NCI-H345 (cell line): ENCODE data around the gene PAM.

Source experiments
- DNase-seq: peaks from one replicate; lab custom pipeline; 2025; lab: John Stamatoyannopoulos, UW

PAM gene

DNA sequence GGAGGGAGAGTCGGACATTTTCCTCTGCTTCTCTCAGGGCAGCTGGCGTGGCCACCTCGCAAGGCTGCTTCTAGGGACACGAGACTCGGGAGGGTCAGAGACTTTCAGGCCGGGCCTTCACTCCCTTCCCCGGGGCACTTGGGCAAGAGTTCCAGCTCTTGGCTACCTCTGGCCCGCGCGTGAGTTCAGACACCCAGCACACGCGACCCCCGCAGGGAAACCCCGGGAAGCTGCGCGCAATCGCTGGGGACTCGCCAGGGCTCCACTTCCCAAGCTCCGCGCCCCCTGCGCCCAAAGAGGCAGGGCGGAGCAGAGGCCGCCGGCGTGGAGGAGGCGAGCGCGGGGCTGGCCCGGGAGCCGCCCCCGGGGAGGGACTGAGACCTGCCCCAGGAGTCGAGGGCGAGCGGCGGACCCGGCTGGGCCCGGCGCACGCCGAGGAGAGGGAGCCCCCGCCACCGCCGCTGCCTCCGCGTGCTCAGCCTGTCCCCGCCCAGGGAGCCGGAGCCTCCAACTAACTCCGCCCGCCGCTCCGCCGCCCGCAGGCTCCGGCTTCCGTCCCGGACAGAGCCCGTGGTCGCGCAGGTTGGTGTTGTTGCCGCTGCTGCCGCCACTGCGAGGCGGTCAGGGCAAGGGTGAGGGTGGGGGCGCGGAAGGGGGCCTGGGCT, at the start of gene PAM:
Gene PAM, plus strand, starts transcription at position 539 of the 665 bp plus-strand sequence. CDS start 110,891 bp downstream, outside the sequence.
- peak; percentile 60 for DNase-seq

DNA sequence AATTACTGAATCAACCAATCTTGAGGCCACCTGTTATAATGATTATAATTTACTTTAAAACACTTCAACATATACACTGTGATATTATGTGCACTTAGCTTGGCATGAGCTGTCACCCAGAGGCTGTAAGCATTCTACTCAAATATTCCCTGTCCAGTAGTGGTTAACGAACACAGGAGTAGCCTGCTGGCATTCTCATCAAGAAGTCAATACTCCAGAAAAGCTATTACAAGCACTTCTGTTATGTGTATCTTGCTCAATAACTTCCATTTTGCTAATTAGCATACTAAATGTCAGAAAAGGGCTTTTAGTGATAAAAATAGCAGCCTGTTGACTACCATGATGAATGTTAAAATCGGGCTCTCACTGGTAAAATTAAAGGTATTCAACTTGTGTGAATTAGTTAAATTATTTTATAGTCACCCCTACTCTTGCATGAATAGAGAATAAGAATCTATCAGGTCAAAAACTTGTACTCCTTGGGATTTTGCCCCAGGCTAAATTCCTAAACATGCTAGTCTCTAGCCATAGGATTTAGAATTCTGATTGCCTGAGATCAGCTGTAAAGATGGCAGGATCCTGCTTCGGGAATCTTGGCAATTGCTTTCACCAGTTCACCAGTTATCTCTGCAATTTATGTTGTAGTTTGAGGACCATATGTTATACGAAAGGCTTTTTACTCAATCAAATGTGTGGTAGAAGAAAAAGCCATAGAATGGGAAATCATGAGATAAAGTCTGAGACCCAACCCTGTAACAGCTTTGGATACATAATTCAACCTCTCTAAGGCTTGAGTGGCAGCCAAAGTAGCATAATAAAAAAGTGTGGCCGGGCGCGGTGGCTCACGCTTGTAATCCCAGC, 43.4 kb upstream of the PAM start:
- DNase-seq, result no peak

DNA sequence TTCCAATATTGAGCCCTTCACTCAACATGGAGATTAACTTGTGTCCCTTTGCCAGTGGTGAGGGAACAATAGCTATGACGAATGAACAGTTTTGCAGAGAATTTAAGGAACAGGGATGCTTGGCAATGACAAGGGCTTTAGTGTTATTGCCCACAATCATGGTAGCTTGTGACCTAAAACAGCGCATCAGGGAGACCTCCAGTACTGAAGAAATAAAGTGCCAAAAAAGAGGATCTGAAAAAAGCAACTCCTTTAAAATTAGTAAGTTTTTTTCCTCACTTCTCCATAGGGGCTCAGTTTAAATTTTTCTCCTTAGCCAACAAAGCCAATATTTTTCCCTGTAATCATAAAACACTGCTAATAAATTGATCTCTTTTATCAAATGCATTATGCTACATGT, 41.8 kb upstream of the PAM start:
- no peak for DNase-seq

DNA sequence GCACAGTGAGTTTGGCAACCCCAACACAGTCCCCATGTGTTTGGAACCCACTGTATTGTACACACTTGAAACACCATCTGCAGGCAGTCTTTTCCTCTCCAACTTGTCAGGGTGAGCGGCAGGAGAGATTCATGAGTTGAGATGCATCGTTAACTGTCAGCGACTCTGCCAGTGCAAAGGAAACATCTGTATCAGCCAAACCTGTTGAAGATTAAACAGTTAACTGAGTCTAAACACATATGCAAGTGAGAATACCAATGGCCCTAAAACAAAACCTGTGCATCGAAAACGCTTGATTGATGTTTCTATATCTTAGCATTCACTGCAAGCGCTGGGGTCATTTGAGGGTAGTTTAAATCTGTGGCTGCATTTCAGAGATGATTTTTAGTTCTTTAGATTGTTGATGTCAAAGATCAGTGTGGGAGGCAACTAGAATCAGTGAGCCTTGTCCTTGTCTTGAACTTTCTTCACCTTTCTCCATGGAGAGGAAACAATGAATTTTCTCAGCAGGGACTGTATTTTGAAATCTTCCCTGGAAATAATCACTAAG, 41.3 kb upstream of the PAM start:
- DNase-seq, result peak; percentile 27

DNA sequence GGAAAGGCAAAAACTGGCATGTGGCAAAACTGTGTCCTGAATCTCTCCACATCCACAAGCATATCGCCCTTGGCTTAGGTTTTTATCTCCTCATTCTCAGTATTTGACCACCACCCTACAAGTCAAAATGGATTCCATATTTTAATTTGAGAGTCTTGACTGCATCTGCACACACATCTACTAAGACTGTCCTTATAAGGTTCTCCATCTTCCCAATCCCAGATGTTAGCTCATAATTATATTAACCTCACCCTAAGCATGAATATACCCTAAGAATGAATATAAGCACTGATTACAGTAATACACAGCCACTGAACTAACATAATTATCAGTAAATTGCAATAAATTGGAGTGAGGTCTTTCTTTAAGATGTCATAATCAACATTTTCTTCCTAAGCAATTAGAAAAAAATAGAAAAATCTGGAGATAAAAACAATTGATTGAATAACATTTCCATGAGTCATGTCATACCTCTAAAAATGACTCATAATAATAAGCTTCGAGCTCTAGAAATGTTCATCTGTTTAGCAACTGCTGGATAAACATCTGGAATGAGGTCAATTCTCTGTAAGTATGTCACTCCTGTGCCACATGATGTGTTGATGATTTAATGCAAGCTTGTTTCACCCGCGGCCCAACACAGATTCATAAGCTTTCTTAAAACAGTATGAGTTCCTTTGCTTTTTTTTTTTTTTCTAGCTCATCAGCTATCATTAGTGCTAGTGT, 39.9 kb upstream of the PAM start:
- no peak for DNase-seq

DNA sequence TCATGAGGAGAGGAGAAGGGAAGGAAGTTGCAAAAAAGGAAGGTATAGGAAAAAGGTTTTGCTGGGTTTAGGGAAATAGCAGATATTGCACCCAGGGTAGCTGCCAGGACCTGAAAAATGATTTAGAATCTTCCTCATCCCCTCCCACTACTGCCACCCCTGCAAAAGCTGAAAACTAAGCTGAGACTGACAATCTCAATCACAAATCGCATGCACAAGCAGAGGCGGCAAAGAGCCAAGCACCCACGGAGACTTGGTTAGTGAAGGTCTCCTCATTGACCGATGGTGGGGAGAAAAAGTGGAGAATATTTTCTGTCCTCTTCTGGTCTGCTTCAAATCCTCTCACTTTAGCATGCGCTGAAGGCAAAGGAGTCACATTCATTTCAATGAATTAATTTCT, 39.1 kb upstream of the PAM start:
- DNase-seq, result no peak

DNA sequence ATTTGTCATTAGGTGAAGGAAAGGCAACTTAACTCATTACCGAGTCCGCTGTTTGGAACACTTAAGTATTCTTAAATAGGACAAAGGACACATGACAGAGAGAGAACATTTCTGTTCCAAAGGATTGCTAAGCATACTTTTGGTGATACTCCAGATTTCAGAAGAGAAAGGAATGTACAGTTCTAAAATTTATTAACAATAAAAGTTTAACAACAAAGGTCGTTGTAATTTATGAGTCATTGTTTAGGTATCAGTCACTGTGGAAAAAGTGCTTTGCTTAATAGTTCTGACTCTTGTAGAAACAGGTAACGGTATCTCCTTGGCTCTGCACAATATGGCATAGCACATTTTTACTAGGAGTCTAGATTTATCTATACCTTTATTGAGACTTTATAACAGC, 36.3 kb upstream of the PAM start:
- DNase-seq, result no peak

DNA sequence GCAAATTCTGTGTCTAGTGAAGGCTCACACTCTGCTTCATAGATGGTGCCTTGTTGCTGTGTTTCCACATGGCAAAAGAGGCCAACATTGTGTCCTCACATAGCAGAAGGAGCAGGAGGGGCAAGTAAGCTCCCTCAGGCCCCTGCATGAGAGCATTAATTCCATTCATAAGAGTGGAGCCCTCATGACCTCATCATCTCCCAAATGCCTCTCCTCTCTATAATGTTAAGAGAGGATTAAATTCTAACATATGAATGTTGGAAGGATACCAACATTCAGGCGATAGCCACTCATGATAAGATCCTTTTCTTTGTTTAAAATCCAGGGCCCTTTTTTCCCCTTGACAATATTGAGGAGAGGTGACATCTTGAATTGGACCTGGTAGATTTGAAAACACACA, 35.2 kb upstream of the PAM start:
- DNase-seq, result no peak

DNA sequence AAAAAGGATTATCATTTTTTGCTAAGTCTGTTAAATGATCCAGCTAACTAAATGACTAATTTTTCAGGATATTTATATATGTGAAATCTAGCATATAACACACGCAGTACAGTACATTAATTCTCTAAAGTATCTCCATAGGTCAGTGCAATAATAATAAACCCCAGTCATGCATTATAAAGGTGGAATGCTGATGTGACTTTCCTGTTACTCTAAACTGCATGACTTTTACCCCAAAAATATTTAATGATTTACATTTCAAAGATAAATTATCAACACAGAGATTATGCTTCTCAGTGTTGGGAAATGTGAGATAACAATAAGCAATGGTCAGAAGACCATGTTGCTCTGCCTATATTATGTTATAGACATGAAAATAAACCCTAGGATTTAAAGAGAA, 34.1 kb upstream of the PAM start:
- no peak for DNase-seq

DNA sequence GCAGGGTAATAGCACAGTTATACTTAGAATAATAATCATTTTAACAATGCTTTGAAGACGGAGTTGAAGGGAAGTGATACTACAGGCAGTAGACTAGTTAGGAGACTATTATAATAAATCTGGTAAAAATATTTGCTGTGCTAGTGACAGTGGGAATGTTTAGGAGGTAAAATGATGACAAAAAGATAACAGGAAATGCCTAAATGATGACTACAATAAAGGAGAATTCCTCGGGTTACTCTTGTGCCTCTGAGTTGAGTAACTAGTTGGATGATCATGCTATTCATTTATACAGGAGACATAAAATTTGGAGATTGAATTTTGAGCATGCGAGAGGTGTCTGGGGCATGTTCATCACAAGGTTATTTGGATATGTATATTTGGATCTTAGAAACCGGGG, 32.2 kb upstream of the PAM start:
- no peak for DNase-seq

DNA sequence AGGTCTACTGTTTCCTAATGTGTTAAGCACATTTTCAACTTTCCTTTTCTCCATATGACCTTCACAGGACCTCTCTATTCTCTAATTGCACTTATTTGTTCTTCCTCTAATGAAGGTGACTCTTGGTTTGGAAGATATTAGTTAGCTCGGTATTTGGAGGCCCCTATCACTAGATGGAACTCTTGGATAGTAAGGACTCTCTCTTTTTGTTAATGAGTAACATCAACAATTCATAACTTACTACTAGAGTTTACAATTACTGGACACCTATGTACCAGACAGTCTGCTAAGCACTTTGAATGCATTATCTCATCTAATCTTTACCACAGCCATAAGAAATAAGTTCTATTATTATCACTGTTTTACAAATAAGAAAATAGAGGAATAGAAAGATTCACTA, 23.4 kb upstream of the PAM start:
- no peak for DNase-seq

DNA sequence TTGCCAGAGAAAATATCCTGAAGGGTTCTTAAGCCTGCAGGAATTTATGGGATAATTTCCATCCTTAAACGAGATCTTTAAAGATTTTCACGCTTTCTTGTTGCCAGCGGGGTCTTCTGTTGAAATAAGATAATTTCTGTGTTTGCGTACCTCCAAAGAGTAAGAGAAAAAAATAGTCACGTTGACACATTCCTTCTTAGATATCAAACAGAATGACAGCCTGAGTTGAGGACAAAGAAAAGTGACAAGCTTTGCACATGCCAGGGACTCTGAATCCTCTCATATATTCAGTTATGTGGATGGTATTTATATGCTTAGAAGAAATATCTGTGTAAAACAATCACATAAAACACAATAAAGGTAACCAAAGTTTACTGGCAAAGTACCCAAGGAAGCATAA, 21.6 kb upstream of the PAM start:
- no peak for DNase-seq

DNA sequence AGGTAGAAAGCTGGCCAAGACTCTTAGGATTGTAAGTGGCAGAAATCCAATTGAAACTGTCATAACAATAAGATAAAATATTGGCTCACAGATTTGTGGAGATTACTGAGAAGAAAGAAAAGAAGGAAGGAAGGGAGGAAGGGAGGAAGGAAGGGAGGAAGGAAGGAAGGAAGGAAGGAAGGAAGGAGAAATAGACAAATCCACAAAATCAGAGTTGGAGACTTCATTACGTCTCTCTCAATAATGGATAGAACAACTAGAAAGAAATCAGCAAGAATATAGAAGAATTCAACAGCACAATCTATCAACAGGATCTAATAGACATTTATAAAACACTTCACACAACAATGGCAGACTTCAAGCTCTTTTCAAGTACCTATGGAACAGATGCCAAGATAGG, 17.9 kb upstream of the PAM start:
- DNase-seq, result no peak

DNA sequence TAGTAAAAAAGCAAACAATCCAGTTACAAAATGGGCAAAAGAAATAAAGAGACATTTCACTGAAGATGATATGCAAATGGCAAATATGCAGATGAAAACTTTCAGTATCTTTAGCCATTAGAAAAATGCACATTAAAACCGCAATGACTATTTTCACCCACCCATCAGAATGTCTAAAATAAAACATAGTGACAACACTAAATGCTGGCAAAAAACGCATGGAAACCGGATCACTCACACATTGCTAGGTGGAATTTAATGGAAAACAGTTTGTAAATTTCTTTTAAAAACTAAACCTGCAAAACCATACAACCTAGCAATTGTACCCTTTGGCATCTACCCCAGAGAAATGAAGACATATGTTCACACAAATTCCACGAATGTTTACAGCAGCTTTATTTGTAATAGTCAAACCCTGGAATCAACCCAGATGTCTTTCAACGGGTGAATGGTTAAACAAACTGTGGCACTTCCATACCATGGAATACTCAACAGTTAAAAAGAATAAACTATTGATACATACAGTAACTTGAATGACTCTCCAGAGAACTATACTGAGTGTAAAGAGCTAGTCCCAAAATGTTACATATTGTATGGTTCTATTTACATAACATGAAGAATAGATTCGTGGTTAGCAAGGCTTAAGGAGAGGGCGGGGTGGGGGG, 17.2 kb upstream of the PAM start:
- DNase-seq, result peak; percentile 45

DNA sequence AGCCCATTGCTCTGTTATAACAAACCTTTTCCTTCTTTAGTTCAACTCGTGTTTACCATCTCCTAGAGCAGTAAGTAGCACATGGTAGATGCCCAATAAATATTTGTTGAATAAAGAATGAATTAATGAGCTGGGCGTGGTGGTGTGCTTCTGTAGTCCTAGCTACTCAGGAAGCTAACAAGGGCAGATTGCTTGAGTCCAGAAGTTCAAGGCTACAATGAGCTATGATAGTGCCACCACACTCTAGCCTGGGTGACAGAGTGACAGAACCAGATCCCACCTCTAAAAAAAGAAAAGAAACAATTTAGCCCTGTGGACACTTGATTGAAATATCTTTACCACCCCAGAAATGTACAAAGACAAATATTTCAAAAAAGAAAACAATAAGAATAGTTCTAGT, 14.6 kb upstream of the PAM start:
- no peak for DNase-seq

DNA sequence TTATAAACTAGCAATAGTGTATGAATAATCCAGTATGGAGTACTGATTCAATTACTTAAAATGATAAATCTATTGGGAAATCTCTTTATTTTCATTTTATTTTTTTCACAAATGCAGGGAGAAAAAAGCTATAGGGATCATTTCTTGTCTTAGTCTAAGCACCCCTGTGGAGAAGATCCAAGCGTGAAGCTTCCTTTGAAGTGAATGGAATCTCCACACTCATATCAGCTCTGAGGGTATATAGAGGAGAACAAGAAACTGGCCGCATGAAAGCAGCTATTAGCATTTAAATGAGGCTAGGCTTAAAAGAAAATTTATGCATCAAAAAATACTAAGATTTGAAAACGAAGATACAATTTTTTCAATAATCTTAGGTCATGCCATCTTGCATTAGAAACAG, 12.9 kb upstream of the PAM start:
- no peak for DNase-seq

DNA sequence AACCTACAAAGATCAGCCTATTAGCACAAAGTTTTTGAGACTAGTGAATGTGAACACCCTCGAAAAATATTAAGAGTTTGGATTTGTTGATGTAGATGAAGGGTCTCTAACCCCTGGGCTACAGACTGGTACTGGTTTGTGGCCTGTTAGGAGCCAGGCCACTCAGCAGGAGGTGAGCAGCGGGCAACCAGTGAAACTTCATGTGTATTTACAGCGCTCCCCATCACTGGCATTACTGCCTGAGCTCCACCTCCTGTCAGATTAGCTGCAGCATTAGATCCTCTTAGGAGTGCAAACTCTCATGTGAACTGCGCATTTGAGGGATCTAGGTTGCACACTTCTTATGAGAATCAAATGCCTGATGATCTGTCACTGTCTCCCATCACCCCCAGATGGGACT, 11.2 kb upstream of the PAM start:
- no peak for DNase-seq

DNA sequence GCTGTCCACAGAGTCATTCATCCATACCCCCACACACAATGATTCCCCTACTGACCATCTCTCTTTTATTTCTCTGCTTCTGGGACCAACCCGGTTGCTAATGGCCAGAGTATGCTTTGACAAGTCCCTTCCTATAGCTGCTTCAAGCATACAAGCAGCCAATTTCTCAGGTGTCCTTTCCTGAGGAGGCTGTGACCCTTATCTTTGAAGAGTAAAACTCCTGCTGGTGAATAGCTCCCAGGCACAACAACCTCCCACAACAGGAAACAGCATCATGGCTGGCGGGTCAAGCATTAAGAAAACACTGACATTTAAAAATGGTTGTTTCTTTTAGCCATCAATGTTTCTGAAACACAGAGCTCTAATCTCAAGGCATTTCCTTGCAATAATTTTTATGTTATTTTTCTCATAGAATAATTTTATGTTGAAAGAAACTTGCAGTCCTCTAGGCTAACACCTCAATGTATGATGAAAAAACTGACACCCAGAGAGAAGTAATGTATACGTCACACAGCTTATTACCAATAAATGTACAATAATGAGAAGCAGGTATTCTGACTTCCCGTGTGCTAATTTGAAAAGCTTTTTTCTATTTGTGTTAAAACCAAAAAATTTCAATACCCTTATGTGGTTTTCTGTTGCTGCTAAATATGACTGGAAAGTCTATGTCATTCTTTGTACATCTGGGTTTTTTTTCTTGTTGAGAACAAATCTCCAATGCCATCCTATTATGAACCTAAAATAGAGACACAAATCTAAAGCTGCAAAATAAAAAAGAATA, 7.5 kb upstream of the PAM start:
- DNase-seq, result no peak

DNA sequence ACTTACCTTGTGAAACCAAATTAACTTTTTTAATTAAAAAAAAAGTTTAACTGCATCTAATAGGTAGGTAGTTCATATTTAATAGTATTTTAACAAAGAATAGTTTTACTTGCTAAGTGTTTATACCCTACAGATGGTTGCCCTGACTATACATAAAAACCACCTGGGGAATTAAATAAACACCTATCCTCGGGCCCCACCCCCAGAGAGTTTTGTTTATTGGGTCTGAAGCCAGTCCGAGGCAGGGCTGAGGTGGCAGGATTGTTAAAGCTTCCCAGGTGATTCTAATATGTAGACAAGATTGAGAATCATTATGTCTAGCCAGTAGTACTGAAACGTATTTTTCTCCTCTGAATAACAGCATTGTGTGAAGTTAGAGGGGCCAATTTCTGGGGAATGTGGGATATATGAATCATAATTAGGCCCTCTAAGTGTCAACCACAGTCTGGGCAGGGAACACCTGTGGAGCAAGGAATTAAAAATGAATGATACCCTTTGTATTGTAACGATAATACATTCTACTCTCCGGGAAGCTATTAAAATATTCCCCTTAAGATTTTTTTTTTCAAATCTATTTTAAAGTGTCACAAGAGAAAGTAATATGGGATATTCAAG, 5.6 kb upstream of the PAM start:
- no peak for DNase-seq

DNA sequence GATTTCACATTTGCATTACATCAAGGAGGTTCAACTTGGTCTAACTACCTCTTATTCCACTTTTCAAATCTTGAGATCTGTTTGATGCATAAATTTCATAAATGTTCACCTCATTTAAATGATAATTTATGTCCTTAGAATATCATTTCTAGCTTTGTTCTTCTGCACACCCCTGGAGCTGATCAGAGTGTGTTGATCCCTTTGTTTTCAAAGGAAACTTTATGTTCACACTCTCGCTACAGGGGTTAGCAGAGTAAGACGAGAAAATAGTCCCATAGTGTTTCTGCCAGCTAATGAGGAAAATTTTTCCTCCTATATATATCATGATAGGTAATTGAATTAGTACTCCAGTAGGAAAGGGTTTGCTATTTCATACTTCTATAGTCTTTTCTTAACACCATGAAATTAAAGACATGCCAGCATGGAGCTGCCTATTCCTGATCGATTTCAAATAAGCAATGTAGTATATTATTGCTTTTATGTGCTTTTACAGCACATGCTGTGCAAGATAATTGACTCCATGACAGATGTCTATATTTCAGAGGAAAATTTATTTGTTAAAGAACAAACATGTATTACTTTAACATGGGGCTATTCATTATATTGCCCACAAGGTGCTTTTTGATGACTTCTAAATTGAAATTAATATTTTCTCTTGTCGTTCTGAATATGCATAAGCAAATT, 4.8 kb upstream of the PAM start:
- no peak for DNase-seq
